GM12874 (cell line): ENCODE results near the gene DIPK1A.

Experiments used
- TF ChIP-seq, protein P1 (sequence below): IDR thresholded peaks from 2 replicates; pipeline ENCODE4 v1.5.1; 2011; ENCODE audit warnings: low read depth, mild to moderate bottlenecking, control low read depth, low read length, moderate library complexity; ENCODE audit not compliant: insufficient read depth

DIPK1A gene

DNA sequence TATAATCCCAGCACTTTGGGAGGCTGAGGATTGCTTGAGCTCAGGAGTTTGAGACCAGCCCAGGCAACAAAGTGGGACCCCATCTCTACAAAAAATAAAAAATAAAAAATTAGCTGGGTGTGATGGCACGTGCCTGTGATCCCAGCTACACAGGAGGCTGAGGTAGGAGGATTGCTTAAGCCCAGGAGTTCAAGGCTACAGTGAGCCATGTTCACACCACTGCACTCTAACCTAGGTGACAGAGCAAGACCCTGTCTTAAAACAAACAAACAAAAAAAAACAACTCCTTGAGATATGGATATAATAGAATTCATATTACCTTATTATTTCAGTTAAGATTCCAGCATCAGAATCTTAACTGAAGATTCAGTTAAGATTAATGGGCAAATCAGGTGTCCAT, 77.1 kb downstream of the DIPK1A start:
- TF ChIP-seq, protein P1, sequence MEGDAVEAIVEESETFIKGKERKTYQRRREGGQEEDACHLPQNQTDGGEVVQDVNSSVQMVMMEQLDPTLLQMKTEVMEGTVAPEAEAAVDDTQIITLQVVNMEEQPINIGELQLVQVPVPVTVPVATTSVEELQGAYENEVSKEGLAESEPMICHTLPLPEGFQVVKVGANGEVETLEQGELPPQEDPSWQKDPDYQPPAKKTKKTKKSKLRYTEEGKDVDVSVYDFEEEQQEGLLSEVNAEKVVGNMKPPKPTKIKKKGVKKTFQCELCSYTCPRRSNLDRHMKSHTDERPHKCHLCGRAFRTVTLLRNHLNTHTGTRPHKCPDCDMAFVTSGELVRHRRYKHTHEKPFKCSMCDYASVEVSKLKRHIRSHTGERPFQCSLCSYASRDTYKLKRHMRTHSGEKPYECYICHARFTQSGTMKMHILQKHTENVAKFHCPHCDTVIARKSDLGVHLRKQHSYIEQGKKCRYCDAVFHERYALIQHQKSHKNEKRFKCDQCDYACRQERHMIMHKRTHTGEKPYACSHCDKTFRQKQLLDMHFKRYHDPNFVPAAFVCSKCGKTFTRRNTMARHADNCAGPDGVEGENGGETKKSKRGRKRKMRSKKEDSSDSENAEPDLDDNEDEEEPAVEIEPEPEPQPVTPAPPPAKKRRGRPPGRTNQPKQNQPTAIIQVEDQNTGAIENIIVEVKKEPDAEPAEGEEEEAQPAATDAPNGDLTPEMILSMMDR, result no peak

DNA sequence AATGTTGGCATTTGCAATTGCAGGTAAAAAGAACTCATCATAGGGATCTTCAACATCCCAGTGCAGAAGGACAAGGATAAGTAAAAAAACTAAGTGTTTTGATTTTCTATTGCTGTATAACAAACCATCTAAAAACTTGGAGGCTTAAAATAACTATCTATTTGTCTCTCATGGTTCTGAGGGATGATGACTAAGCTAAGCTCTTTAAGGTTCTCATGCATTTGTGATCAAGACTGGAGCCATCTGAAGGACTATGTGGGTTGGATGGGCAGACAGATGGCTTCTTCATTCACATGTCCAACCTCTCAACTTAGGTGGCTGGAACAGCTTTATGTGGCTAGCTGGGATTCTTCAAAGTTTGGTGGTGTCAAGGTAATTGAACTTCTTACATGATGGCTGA, 78.0 kb downstream of the DIPK1A start:
- TF ChIP-seq, protein P1, result no peak

- TF ChIP-seq, protein P1, result no peak
These were observed 78.4 kb downstream of the DIPK1A start for GRCh38 chr1:92882819-92883218.

GRCh38 chr1:92881391-92881790, 79.9 kb downstream of the DIPK1A start:
- TF ChIP-seq, protein P1, result no peak

DNA sequence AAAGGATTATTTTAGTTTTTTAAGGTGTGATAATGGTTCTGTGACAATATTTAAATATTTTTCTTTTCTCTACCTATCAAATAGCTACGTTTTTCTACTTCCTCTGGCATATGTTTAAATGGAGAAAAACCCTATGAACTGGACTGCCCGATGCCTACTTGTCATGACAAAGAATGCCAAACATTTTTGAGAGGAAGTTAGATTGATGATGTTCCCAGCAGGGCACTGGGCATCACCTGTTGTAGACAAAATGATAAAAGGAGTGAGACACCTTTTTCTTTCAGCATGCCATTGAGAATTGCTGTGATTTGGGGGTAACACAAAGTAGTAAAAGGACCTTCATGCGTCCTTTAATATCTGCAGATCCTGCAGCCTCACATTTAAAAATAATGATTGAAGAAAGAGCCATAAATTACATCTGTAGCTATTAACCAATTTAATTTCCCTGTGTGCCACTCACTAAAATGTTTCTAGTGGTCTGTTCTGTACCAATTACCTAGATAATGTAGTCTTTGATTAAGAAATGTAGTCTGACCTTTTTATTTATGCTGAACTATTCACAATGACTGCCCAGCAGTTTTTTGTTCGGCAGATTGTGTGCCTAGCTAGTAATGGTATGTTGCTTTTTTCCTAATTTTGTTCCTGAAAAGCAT, 81.8 kb downstream of the DIPK1A start:
- TF ChIP-seq, protein P1, result no peak

DNA sequence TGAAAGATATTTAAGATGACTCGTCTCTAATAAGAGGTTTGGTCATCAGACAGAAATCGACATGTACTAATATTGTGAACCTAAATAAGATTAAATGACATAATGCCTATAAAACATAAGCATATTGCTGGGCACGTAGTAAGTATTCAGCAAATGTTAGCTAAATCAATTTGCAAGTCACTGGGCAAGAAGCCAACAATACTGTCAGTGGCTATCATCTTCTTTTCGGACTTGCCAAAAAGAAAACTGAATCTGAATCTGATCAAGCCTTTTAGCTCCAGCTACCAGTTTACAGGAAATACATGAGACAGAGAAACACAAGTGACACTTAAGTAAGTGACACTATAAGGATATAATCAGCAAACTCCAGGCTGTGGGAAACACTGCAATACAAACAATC, 83.5 kb downstream of the DIPK1A start:
- TF ChIP-seq, protein P1, result no peak

DNA sequence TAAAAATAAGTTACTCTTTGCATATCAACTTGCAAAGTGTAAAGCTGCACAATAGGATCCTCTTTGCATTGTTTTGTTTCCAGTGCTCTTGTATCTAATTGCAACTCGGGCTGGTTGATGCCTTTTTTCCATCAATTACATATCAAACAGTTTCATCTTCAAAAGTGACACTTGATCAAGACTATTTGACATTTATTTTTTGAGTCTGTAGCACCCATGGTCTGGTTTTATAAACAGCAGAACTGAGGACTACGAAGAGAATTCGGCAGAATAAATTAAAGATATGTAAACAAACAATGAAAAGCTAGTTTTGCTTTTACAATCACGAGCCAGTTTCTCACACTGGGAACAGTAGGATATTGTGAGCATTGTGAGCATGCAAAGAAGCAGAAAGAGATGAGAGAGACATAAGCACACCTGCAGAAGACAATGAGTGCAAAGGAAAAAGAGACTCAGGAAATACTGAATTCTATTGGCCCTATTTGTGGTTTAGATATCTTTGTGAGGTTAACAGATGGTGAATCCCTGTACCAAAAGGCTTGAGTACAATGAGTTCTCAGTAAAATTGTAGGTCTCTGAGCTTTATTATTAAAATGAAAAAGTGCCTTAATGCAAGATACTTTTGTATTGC, 84.1 kb downstream of the DIPK1A start:
- TF ChIP-seq, protein P1, result no peak
